Smooth muscle cell of trachea (primary cell): ENCODE results near the gene TRABD2A. TPM values are rescaled to one million over a fixed set of nuclear protein-coding genes. Genes with fewer than 3 reads are reported as not detected.

Experiments used
- total RNA-seq: library from RNA; depleted of rRNA; stranded (reverse); fragments of >200 nt; gene quantifications from 2 replicates; pipeline ENCODE4 v1.2.1, GENCODE V29; 2014

The TRABD2A gene, protein sequence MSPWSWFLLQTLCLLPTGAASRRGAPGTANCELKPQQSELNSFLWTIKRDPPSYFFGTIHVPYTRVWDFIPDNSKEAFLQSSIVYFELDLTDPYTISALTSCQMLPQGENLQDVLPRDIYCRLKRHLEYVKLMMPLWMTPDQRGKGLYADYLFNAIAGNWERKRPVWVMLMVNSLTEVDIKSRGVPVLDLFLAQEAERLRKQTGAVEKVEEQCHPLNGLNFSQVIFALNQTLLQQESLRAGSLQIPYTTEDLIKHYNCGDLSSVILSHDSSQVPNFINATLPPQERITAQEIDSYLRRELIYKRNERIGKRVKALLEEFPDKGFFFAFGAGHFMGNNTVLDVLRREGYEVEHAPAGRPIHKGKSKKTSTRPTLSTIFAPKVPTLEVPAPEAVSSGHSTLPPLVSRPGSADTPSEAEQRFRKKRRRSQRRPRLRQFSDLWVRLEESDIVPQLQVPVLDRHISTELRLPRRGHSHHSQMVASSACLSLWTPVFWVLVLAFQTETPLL
- 13.8 and 17.5 TPM in 2 replicates for total RNA-seq

DNA sequence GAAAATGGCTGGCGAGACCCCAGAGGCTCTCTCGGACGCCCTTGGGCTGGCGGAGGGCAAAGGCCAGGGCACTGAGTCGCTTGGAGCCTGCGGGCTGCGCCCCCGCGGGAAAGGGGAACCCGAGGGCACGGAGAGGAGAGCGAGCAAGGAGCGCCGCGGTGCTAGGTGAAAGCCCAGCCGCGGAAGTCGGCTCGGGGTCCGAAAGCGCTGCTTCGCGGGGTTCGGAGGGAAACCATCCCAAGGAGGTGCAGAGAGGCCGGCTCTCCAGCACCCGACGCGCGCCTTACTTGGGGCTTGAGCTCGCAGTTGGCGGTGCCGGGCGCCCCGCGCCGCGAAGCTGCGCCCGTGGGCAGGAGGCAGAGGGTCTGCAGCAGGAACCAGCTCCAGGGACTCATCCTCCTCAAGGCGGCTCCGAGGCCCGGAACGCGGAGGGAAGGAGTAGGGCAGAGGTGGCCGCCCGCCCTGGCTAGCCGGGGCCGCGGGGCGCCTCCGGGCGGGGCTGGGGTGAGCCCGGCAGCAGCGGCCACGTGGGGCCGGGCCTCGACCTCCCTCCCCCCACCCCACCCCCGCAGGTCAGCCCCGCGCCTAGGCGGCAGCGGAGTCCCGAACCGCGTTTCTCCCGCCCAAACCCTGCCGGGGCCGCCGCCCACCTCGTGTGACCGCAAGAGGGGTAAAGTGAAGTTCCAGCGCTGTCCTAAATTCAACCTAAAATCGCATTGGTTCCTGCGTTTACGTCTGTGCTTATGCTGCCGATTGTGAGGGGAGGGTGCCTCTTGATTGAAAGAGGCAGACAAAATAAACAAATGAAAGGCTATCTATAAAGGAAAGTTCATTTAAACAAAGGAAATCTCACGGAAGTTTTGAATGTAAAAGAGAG lies at the start of gene TRABD2A:
TSS of gene TRABD2A (minus strand) at position 440 of the 877 bp plus-strand sequence. CDS start at position 395, 45 bp downstream.

DNA sequence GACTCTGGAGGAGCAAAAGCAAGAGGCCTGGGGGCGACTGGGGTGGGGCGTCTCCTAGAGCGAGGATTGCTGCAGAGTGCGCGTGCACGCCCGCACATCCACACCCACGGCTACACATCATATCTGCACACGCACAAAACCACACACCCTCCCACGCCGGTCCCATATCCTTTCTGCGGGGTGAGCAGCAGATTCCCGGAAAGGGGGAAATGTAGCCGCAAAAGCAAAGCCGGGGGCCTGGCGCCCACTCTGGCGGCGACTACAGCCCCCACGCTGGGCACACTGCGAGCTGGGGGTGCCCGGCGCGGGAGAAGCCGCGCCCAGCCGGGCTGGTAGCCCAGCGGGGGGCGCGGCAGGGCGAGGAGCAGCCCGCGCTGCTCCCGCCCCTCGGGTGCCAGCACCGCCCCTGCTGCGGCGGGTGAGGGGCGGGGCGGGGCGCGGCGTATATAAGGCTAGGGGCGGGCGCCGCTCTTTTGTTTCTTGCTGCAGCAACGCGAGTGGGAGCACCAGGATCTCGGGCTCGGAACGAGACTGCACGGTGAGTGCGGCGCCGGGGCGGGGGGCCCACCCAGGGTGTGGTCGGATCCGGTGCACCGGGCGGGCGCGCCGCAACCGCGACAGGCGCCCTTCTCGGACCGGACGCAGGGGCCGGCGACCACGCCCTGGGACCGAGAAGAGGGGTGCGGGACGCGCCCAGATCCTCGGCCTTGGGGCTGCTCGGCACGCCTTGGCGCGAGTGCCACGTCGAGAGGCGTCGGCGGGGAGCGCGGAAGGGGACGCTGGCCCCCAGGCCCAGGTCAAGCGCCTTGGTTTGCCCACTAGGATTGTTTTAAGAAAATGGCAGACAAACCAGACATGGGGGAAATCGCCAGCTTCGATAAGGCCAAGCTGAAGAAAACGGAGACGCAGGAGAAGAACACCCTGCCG lies 24.6 kb upstream of the TRABD2A start, which contains the start of gene TMSB10:
TSS of gene TMSB10 (plus strand) at position 476 of the 927 bp plus-strand sequence.

Other genes with a start within 250 kb of the TRABD2A start
- gene TMSB10, start 24.6 kb upstream of the TRABD2A start, total RNA-seq = 8,605 and 12,355 TPM in 2 replicates
- gene KCMF1, start 90.1 kb upstream of the TRABD2A start, total RNA-seq = 70.1 and 74.6 TPM in 2 replicates